Smooth muscle cell (in vitro differentiated cells): ENCODE results near the gene ATRNL1. TPM values are rescaled to one million over a fixed set of nuclear protein-coding genes. Genes with fewer than 3 reads are reported as not detected.

Experiments used
- DNase-seq: peaks from one replicate; lab custom pipeline; 2025; ENCODE audit not compliant: unreplicated experiment; lab: John Stamatoyannopoulos, UW
- H2AFZ ChIP-seq: fragments of 200-600 bp; sonication (generic); 2 replicates; pipeline ENCODE4 v1.6.0; 2016; ENCODE audit warnings: antibody characterized with exemption, low read depth, mild to moderate bottlenecking
- H3F3A ChIP-seq: fragments of 200-600 bp; sonication (generic); 2 replicates; pipeline ENCODE4 v1.6.0; 2017; ENCODE audit warnings: antibody characterized with exemption, low read depth
- H3K27ac ChIP-seq: fragments of 200-600 bp; sonication (generic); 2 replicates; pipeline ENCODE4 v1.5.1; 2016; ENCODE audit warnings: low read depth, mild to moderate bottlenecking
- H3K27me3 ChIP-seq: fragments of 200-600 bp; sonication (generic); 2 replicates; pipeline ENCODE4 v1.6.1; 2016; ENCODE audit warnings: low read depth, mild to moderate bottlenecking
- H3K36me3 ChIP-seq: fragments of 200-600 bp; sonication (generic); 2 replicates; pipeline ENCODE4 v1.5.1; 2016; ENCODE audit warnings: low read depth
- H3K4me1 ChIP-seq: fragments of 200-600 bp; sonication (generic); 2 replicates; pipeline ENCODE4 v1.5.1; 2016; ENCODE audit warnings: low read depth
- H3K4me2 ChIP-seq: fragments of 200-600 bp; sonication (generic); 2 replicates; pipeline ENCODE4 v1.6.0; 2016; ENCODE audit warnings: mild to moderate bottlenecking
- H3K4me3 ChIP-seq: fragments of 200-600 bp; sonication (generic); 2 replicates; pipeline ENCODE4 v1.5.1; 2016; ENCODE audit warnings: mild to moderate bottlenecking
- H3K79me2 ChIP-seq: fragments of 200-600 bp; sonication (generic); 2 replicates; pipeline ENCODE4 v1.6.0; 2016; ENCODE audit warnings: low read depth, mild to moderate bottlenecking
- H3K9ac ChIP-seq: fragments of 200-600 bp; sonication (generic); 2 replicates; pipeline ENCODE4 v1.6.0; 2016; ENCODE audit warnings: low read depth
- H3K9me3 ChIP-seq: fragments of 200-600 bp; sonication (generic); replicated peaks from 2 replicates; pipeline ENCODE4 v1.5.1; 2016; ENCODE audit warnings: low read depth
- H4K20me1 ChIP-seq: fragments of 200-600 bp; sonication (generic); 2 replicates; pipeline ENCODE4 v1.6.0; 2016; ENCODE audit warnings: low read depth
- CTCF ChIP-seq: fragments of 200-600 bp; sonication (generic); IDR thresholded peaks from 2 replicates; pipeline ENCODE4 v1.5.1; 2017; ENCODE audit warnings: borderline replicate concordance, mild to moderate bottlenecking, antibody characterized with exemption; ENCODE audit not compliant: insufficient read depth, poor library complexity, severe bottlenecking
- WGBS: methylation state at CpG from one replicate; pipeline ENCODE4 v1.1.7; 2016; ENCODE audit warnings: low lambda C conversion rate; 5-methylcytosine and 5-hydroxymethylcytosine counted together
- polyA plus RNA-seq: library from polyadenylated mRNA; unstranded; fragments of >200 nt; fragmentation: Nextera tagmentation; extraction: Ambion mirVana; gene quantifications from 2 replicates; pipeline ENCODE4 v1.2.1, GENCODE V29; 2016
- total RNA-seq: library from RNA; depleted of rRNA; stranded (reverse); fragments of >200 nt; gene quantifications from 2 replicates; pipeline ENCODE4 v1.2.3, GENCODE V29; 2014

The ATRNL1 gene
- total and polyA plus RNA-seq, 2 experiments from 2014 or later = 2.7 to 14.9 TPM

GRCh38 chr10:115539142-115539762, 446.1 kb downstream of the ATRNL1 start:
- Histone ChIP-seq H2AFZ (no peak overlapping the region), H3K4me2 (no peak overlapping the region), H3K4me1 (no peaks in the 10 kb centered on the region), H3K27ac (no peak overlapping the region), H3K4me3 (no peak overlapping the region), H3K79me2 (no peaks in the 10 kb centered on the region), H4K20me1 (no peaks in the 10 kb centered on the region), H3K9me3 (no peaks in the 10 kb centered on the region), H3K36me3 (no peaks in the 10 kb centered on the region), H3K9ac (no peak overlapping the region), H3K27me3 (no peaks in the 10 kb centered on the region), H3F3A (no peaks in the 10 kb centered on the region)
- no peak for DNase-seq
- no peak for TF ChIP-seq CTCF

- Histone ChIP-seq H3K4me1 (no peaks in the 10 kb centered on the region), H3K9me3 (no peaks in the 10 kb centered on the region), H3K27me3 (no peaks in the 10 kb centered on the region), H3K27ac (no peak overlapping the region), H3F3A (no peaks in the 10 kb centered on the region), H3K4me3 (no peak overlapping the region), H3K36me3 (no peaks in the 10 kb centered on the region), H4K20me1 (no peaks in the 10 kb centered on the region), H3K79me2 (no peaks in the 10 kb centered on the region), H2AFZ (no peak overlapping the region), H3K9ac (no peak overlapping the region), H3K4me2 (no peak overlapping the region)
- no peak for TF ChIP-seq CTCF
- DNase-seq = no peak
- WGBS = 63% methylated on average over 3 of the region's 3 CpGs
Observed at GRCh38 chr10:115555887-115556402, 462.8 kb downstream of the ATRNL1 start.

GRCh38 chr10:115558252-115558651, 465.1 kb downstream of the ATRNL1 start:
- WGBS = 68% methylated on average over 3 of the region's 3 CpGs
- H3K4me2 ChIP-seq = no peak overlapping the region
- H3K4me3 ChIP-seq = no peak overlapping the region

More at GRCh38 chr10:115558252-115558651, 465.1 kb downstream of the ATRNL1 start:
- no peak for TF ChIP-seq CTCF
- Histone ChIP-seq H3K9me3 (no peaks in the 10 kb centered on the region), H3K27me3 (no peaks in the 10 kb centered on the region), H3K27ac (no peak overlapping the region), H3K4me1 (no peaks in the 10 kb centered on the region), H2AFZ (no peak overlapping the region), H3K36me3 (no peaks in the 10 kb centered on the region), H3F3A (no peaks in the 10 kb centered on the region), H4K20me1 (no peaks in the 10 kb centered on the region), H3K9ac (no peak overlapping the region), H3K79me2 (no peaks in the 10 kb centered on the region)
- DNase-seq = no peak
